ENCODE data around the gene PKHD1.

PKHD1 gene

GRCh38 chr6:51613558-51613957 lies 473.9 kb downstream of the PKHD1 start:
- no peak for TF ChIP-seq CTCF (IDR thresholded peaks at IDR 0.05; ENCODE audit: insufficient read depth, missing control alignments)
- no peak for DNase-seq (ENCODE audit: insufficient read length, low spot score)
- no peak for FAIRE-seq

DNA sequence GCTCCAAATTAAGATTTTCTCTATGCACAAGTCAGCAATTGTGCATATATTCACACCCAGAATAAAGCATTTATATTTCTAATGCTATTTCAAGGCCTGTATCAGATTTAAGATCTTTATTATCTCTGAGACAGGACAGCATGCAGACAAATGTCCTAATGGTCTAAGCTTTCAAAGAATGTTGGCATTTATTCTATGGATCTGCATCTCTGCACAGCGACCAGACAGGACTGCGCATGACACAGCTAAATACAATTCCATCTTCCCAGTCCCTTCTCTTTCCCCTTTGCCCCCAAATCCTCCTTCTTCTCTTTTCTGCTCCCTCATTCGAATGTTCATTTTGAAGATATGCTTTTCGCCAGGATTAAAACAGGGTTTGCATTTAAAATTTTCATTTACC lies 478.5 kb downstream of the PKHD1 start:
- no peak for TF ChIP-seq CTCF (IDR thresholded peaks at IDR 0.05; ENCODE audit: insufficient read depth, missing control alignments)
- DNase-seq (ENCODE audit: insufficient read length, low spot score) = no peak
- FAIRE-seq = no peak

GRCh38 chr6:51608383-51608782 lies 479.0 kb downstream of the PKHD1 start:
- FAIRE-seq (no peak), DNase-seq (ENCODE audit: insufficient read length, low spot score) (no peak)
- TF ChIP-seq CTCF (IDR thresholded peaks at IDR 0.05; ENCODE audit: insufficient read depth, missing control alignments) = no peak

DNA sequence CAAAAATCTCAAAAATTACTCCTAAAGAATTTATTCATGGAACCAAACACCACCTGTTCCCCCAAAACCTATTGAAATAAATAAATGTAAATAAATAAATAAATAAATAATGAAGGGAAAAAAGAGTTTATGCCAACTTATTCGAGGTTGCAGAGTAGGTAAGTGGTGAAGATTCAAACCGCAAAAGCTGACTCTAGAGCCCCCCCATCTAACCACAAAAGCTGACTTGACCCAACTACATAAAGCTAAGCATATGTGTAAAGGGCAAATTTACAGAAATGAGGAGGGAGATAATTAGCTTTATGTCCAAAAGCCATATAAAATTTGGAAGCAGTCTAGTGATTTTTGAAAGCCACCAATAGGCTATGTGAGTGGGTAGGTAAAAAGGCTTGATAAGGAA lies 486.9 kb downstream of the PKHD1 start:
- no peak for TF ChIP-seq CTCF (IDR thresholded peaks at IDR 0.05; ENCODE audit: insufficient read depth, missing control alignments)
- no peak for FAIRE-seq
- DNase-seq (ENCODE audit: insufficient read length, low spot score) = no peak

- DNase-seq (ENCODE audit: insufficient read length, low spot score) (no peak), FAIRE-seq (no peak)
- no peak for TF ChIP-seq CTCF (IDR thresholded peaks at IDR 0.05; ENCODE audit: insufficient read depth, missing control alignments)
Observed at GRCh38 chr6:51598171-51598570, 489.2 kb downstream of the PKHD1 start.

DNA sequence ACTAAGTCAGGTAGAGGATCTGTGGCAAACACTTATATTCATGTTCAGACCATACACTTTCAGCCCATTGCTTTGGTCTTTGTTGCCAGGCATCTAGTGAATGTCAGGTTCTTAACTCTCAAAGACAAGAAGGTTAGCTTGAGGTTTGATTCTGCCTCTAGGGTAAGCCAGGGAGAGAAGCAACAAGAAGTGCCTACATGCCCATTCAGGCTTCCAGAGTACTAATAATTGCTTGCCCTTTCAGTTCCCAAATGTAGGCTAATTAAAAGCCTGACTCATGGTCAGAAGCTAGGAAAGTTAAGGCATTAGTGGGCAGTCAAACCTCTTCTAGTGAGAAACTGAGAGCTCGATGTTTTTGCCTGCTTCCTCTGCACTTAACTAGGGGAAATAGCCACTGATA lies 492.4 kb downstream of the PKHD1 start:
- TF ChIP-seq CTCF (IDR thresholded peaks at IDR 0.05; ENCODE audit: insufficient read depth, missing control alignments) = no peak
- FAIRE-seq (no peak), DNase-seq (ENCODE audit: insufficient read length, low spot score) (no peak)

GRCh38 chr6:51585264-51585663 lies 502.1 kb downstream of the PKHD1 start:
- no peak for TF ChIP-seq CTCF (IDR thresholded peaks at IDR 0.05; ENCODE audit: insufficient read depth, missing control alignments)
- FAIRE-seq (no peak), DNase-seq (ENCODE audit: insufficient read length, low spot score) (no peak)
